ENCODE data around the gene DYNLRB2. TPM values are rescaled to one million over a fixed set of nuclear protein-coding genes. Genes with fewer than 3 reads are reported as not detected.

The DYNLRB2 gene
- polyA plus RNA-seq, 1 of the 3 experiments (the other 2 are of a cell fraction), result 0.44 TPM

GRCh38 chr16:80573700-80574120 lies 32.9 kb downstream of the DYNLRB2 start:
- no peak overlapping the region for H2AFZ ChIP-seq (ENCODE audit: low read depth)
- no peaks in the 10 kb centered on the region for H3K9me2 ChIP-seq
- no peaks in the 10 kb centered on the region for H3K27me3 ChIP-seq (ENCODE audit: insufficient read depth)
- H3K9ac ChIP-seq, result no peak overlapping the region
- no peak for DNase-seq
- H3F3A ChIP-seq (replicated peaks; ENCODE audit: insufficient read depth), result no peaks in the 10 kb centered on the region
- H4K20me1 ChIP-seq (ENCODE audit: insufficient read depth), result no peaks in the 10 kb centered on the region
- no peaks in the 10 kb centered on the region for H3K36me3 ChIP-seq (replicated peaks in 1 of 2; ENCODE audit: control insufficient read depth in 1 of 2, insufficient read depth in 2 of 2, low read length in 1 of 2)
- ChIA-PET CTCF (no interaction called here), POLR2A (no interaction called here)
- H3K4me2 ChIP-seq, result no peak overlapping the region
- no peaks in the 10 kb centered on the region for H3K4me1 ChIP-seq (ENCODE audit: control insufficient read depth in 1 of 2, insufficient read depth in 2 of 2, low read depth in 1 of 2, low read length in 1 of 2)
- H3K79me2 ChIP-seq (ENCODE audit: insufficient read depth), result no peaks in the 10 kb centered on the region
- H3K27ac ChIP-seq (ENCODE audit: low read depth in 2 of 2, low read length in 1 of 2), result no peak overlapping the region
- no peak for TF ChIP-seq USF2 (IDR thresholded peaks at IDR 0.05; ENCODE audit: borderline replicate concordance, low read depth, low read length)
- TF ChIP-seq FOSL2 (IDR thresholded peaks at IDR 0.05; ENCODE audit: borderline replicate concordance, low read depth), result no peak
- TF ChIP-seq, protein P1, sequence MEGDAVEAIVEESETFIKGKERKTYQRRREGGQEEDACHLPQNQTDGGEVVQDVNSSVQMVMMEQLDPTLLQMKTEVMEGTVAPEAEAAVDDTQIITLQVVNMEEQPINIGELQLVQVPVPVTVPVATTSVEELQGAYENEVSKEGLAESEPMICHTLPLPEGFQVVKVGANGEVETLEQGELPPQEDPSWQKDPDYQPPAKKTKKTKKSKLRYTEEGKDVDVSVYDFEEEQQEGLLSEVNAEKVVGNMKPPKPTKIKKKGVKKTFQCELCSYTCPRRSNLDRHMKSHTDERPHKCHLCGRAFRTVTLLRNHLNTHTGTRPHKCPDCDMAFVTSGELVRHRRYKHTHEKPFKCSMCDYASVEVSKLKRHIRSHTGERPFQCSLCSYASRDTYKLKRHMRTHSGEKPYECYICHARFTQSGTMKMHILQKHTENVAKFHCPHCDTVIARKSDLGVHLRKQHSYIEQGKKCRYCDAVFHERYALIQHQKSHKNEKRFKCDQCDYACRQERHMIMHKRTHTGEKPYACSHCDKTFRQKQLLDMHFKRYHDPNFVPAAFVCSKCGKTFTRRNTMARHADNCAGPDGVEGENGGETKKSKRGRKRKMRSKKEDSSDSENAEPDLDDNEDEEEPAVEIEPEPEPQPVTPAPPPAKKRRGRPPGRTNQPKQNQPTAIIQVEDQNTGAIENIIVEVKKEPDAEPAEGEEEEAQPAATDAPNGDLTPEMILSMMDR (IDR thresholded peaks at IDR 0.05), result no peak
- TF ChIP-seq CHD2 (IDR thresholded peaks at IDR 0.05; ENCODE audit: low read length, partially characterized antibody), result no peak
- no peak for TF ChIP-seq POLR2AphosphoS5 (IDR thresholded peaks at IDR 0.05; ENCODE audit: low read depth, low read length)
- TF ChIP-seq RXRA (IDR thresholded peaks at IDR 0.05; ENCODE audit: borderline replicate concordance, low read depth), result no peak
- TF ChIP-seq USF1 (IDR thresholded peaks at IDR 0.05; ENCODE audit: borderline replicate concordance, low read depth), result no peak
- no peak for TF ChIP-seq PBX3 (IDR thresholded peaks at IDR 0.05)
- no peak for TF ChIP-seq EZH2phosphoT487 (IDR thresholded peaks at IDR 0.05; ENCODE audit: borderline replicate concordance, low read depth)
- H3K4me3 ChIP-seq (ENCODE audit: low read depth in 2 of 2, low read length in 1 of 2), result no peak overlapping the region
- WGBS (ENCODE audit: low lambda C conversion rate), result 38% methylated on average over 6 of the region's 6 CpGs
- no peaks in the 10 kb centered on the region for H3K9me3 ChIP-seq

DNA sequence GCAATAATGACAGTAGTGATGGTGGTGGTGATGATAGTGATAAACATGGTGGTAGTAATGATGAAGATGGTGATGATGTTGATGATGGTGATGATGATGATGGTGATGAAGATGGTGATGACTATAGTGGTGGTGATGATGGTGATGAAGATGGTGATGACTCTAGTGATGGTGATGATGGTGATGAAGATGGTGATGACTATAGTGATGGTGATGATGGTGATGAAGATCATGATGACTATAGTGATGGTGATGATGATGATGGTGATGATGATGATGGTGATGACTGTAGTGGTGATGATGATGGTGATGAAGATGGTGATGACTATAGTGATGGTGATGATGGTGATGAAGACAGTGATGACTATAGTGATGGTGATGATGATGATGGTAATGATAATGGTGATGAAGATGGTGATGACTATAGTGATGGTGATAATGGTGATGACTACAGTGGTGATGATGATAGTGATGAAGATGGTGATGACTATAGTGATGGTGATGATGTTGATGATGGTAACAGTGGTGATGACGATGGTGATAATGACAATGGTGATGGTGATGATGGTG lies 35.6 kb downstream of the DYNLRB2 start:
- Histone ChIP-seq H2AFZ (ENCODE audit: low read depth) (no peak overlapping the region), H3K4me3 (ENCODE audit: low read depth in 2 of 2, low read length in 1 of 2) (no peak overlapping the region), H4K20me1 (ENCODE audit: insufficient read depth) (no peaks in the 10 kb centered on the region), H3K9ac (no peak overlapping the region), H3K9me2 (no peaks in the 10 kb centered on the region), H3F3A (replicated peaks; ENCODE audit: insufficient read depth) (no peaks in the 10 kb centered on the region), H3K27ac (ENCODE audit: low read depth in 2 of 2, low read length in 1 of 2) (no peak overlapping the region), H3K9me3 (no peaks in the 10 kb centered on the region), H3K36me3 (replicated peaks in 1 of 2; ENCODE audit: control insufficient read depth in 1 of 2, insufficient read depth in 2 of 2, low read length in 1 of 2) (no peaks in the 10 kb centered on the region), H3K4me2 (no peak overlapping the region), H3K79me2 (ENCODE audit: insufficient read depth) (no peaks in the 10 kb centered on the region), H3K4me1 (ENCODE audit: control insufficient read depth in 1 of 2, insufficient read depth in 2 of 2, low read depth in 1 of 2, low read length in 1 of 2) (no peaks in the 10 kb centered on the region), H3K27me3 (ENCODE audit: insufficient read depth) (no peaks in the 10 kb centered on the region)
- no peak for DNase-seq
- ChIA-PET CTCF (no interaction called here), POLR2A (no interaction called here)
- WGBS (ENCODE audit: low lambda C conversion rate), result 32% methylated on average over 1 of the region's 1 CpG
- TF ChIP-seq IRF3 (IDR thresholded peaks at IDR 0.05; ENCODE audit: low read depth, low read length), result no peak
- TF ChIP-seq, protein P2, sequence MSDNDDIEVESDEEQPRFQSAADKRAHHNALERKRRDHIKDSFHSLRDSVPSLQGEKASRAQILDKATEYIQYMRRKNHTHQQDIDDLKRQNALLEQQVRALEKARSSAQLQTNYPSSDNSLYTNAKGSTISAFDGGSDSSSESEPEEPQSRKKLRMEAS (IDR thresholded peaks at IDR 0.05; ENCODE audit: low read depth), result no peak
- no peak for TF ChIP-seq RAD21 (IDR thresholded peaks at IDR 0.05; ENCODE audit: low read length)
- no peak for TF ChIP-seq SMC3 (IDR thresholded peaks at IDR 0.05; ENCODE audit: low read depth, low read length)
- TF ChIP-seq JUND (IDR thresholded peaks at IDR 0.05), result no peak
- TF ChIP-seq NRF1 (IDR thresholded peaks at IDR 0.05; ENCODE audit: low read depth, low read length), result no peak
- TF ChIP-seq TAF1 (IDR thresholded peaks at IDR 0.05; ENCODE audit: borderline replicate concordance, low read depth, low read length), result no peak
- TF ChIP-seq, protein P3, sequence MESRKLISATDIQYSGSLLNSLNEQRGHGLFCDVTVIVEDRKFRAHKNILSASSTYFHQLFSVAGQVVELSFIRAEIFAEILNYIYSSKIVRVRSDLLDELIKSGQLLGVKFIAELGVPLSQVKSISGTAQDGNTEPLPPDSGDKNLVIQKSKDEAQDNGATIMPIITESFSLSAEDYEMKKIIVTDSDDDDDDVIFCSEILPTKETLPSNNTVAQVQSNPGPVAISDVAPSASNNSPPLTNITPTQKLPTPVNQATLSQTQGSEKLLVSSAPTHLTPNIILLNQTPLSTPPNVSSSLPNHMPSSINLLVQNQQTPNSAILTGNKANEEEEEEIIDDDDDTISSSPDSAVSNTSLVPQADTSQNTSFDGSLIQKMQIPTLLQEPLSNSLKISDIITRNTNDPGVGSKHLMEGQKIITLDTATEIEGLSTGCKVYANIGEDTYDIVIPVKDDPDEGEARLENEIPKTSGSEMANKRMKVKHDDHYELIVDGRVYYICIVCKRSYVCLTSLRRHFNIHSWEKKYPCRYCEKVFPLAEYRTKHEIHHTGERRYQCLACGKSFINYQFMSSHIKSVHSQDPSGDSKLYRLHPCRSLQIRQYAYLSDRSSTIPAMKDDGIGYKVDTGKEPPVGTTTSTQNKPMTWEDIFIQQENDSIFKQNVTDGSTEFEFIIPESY (IDR thresholded peaks at IDR 0.05; ENCODE audit: borderline replicate concordance, low read depth), result no peak
- no peak for TF ChIP-seq SIN3A (IDR thresholded peaks at IDR 0.05; ENCODE audit: borderline replicate concordance, low read depth, low read length)
- no peak for TF ChIP-seq USF2 (IDR thresholded peaks at IDR 0.05; ENCODE audit: borderline replicate concordance, low read depth, low read length)
- TF ChIP-seq CHD2 (IDR thresholded peaks at IDR 0.05; ENCODE audit: low read length, partially characterized antibody), result no peak

All from SK-N-SH (cell line).